Measurements from ENCODE around the gene ATXN2.
"Not testable (repeated sequence)": the region's sequence is repeated elsewhere in the genome, so short reads cannot be mapped to it uniquely, and the experiment has no call there.

Gene ATXN2

GRCh38 chr12:111600205-111600642, 1.1 kb upstream of the ATXN2 start:
- no peak for DNase-seq

- DNase-seq, result peak; percentile 98
Observed at GRCh38 chr12:111599453-111600204, 514 bp upstream of the ATXN2 start.

- DNase-seq, result peak; percentile 83
Observed at GRCh38 chr12:111597831-111598636, 1.1 kb downstream of the ATXN2 start.

- peak; percentile 61 for DNase-seq
Observed at GRCh38 chr12:111596985-111597830, 1.9 kb downstream of the ATXN2 start.

GRCh38 chr12:111595341-111595835, 3.7 kb downstream of the ATXN2 start:
- DNase-seq, result not testable (repeated sequence)

- not testable (repeated sequence) for DNase-seq
Observed at GRCh38 chr12:111591399-111592010, 7.6 kb downstream of the ATXN2 start.

- DNase-seq, result no peak
Observed at GRCh38 chr12:111590552-111590951, 8.6 kb downstream of the ATXN2 start.

- no peak for DNase-seq
Observed at GRCh38 chr12:111589601-111590000, 9.5 kb downstream of the ATXN2 start.

- DNase-seq, result no peak
Observed at GRCh38 chr12:111588010-111588409, 11.1 kb downstream of the ATXN2 start.

- no peak for DNase-seq
Observed at GRCh38 chr12:111586986-111587385, 12.1 kb downstream of the ATXN2 start.

- DNase-seq, result no peak
Observed at GRCh38 chr12:111585690-111586089, 13.4 kb downstream of the ATXN2 start.

GRCh38 chr12:111584959-111585358, 14.2 kb downstream of the ATXN2 start:
- no peak for DNase-seq

- DNase-seq, result not testable (repeated sequence)
Observed at GRCh38 chr12:111583506-111583905, 15.6 kb downstream of the ATXN2 start.

GRCh38 chr12:111582133-111582747, 16.9 kb downstream of the ATXN2 start:
- no peak for DNase-seq

- DNase-seq, result no peak
Observed at GRCh38 chr12:111581434-111582132, 17.5 kb downstream of the ATXN2 start.

- no peak for DNase-seq
Observed at GRCh38 chr12:111580737-111581136, 18.4 kb downstream of the ATXN2 start.

GRCh38 chr12:111580119-111580425, 19.0 kb downstream of the ATXN2 start:
- DNase-seq, result no peak

- no peak for DNase-seq
Observed at GRCh38 chr12:111578971-111579340, 20.2 kb downstream of the ATXN2 start.

- no peak for DNase-seq
Observed at GRCh38 chr12:111578276-111578970, 20.7 kb downstream of the ATXN2 start.

- no peak for DNase-seq
Observed at GRCh38 chr12:111574797-111575443, 24.2 kb downstream of the ATXN2 start.
